ENCODE data around the gene WDR3.

DNA sequence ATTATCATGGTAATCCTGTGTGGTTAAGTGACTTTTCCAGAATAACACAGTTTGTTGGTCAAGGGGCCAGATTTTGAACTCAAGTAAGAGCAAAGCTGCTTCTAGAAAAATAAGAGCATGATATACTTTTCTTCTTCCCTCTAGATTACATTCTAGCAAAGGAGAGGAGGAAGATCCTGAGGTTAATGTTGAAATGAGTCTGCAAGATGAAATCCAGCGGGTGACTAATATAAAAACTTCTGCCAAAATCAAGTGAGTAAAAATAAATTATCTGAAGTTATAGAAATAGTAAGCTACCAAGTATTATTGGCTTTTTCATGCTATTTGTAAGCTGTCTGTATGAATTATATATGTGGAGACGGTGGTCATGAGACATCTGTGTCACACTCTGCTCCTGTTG lies 12.8 kb downstream of the WDR3 start:
- TF ChIP-seq TAF1 (IDR thresholded peaks at IDR 0.05; ENCODE audit: borderline replicate concordance, insufficient read depth, low read length): no peak
- TF ChIP-seq POLR2AphosphoS5 (IDR thresholded peaks at IDR 0.05; ENCODE audit: low read depth, low read length): no peak
- TF ChIP-seq, protein P1, sequence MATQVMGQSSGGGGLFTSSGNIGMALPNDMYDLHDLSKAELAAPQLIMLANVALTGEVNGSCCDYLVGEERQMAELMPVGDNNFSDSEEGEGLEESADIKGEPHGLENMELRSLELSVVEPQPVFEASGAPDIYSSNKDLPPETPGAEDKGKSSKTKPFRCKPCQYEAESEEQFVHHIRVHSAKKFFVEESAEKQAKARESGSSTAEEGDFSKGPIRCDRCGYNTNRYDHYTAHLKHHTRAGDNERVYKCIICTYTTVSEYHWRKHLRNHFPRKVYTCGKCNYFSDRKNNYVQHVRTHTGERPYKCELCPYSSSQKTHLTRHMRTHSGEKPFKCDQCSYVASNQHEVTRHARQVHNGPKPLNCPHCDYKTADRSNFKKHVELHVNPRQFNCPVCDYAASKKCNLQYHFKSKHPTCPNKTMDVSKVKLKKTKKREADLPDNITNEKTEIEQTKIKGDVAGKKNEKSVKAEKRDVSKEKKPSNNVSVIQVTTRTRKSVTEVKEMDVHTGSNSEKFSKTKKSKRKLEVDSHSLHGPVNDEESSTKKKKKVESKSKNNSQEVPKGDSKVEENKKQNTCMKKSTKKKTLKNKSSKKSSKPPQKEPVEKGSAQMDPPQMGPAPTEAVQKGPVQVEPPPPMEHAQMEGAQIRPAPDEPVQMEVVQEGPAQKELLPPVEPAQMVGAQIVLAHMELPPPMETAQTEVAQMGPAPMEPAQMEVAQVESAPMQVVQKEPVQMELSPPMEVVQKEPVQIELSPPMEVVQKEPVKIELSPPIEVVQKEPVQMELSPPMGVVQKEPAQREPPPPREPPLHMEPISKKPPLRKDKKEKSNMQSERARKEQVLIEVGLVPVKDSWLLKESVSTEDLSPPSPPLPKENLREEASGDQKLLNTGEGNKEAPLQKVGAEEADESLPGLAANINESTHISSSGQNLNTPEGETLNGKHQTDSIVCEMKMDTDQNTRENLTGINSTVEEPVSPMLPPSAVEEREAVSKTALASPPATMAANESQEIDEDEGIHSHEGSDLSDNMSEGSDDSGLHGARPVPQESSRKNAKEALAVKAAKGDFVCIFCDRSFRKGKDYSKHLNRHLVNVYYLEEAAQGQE (IDR thresholded peaks at IDR 0.05; ENCODE audit: insufficient read depth in 1 of 2, low read depth in 2 of 2, low read length in 2 of 2): no peak
- no peak for TF ChIP-seq SIN3A (IDR thresholded peaks at IDR 0.05; ENCODE audit: borderline replicate concordance, insufficient read depth, low read length)
- TF ChIP-seq FOXP2 (optimal IDR thresholded peaks at IDR 0.05; ENCODE audit: borderline replicate concordance, extremely low read depth, extremely low read length, insufficient read depth): no peak

Data from PFSK-1 (cell line).